CD14-positive monocyte (primary cell): ENCODE data around the gene COPB2. TPM values are rescaled to one million over a fixed set of nuclear protein-coding genes. Genes with fewer than 3 reads are reported as not detected.

Source experiments
- DNase-seq, 3 donors: peaks; one replicate each; pipeline ENCODE4 v3.0.0-alpha.2; 2011 to 2022
- H2AFZ ChIP-seq: 2 replicates; pipeline ENCODE4 v1.6.0; 2012; ENCODE audit warnings: mild to moderate bottlenecking, low read depth, low read length, inconsistent platforms; ENCODE audit not compliant: insufficient read depth, poor library complexity, severe bottlenecking
- H3K27ac ChIP-seq, 2 donors: 1 replicate in 1 of 2; 2 replicates in 1 of 2; pipeline ENCODE4 v1.5.1; 2012 to 2013; ENCODE audit warnings: low read length in 2 of 2, control low read depth in 1 of 2, inconsistent platforms in 1 of 2, low read depth in 1 of 2, mild to moderate bottlenecking in 1 of 2
- H3K27me3 ChIP-seq, 2 donors: one replicate each; pipeline versions ENCODE4 v1.6.0 to v1.6.1; 2011 to 2013; ENCODE audit warnings: low read length in 2 of 2; ENCODE audit not compliant: control insufficient read depth in 2 of 2, insufficient read depth in 2 of 2
- H3K36me3 ChIP-seq, 2 donors: replicated peaks in 1 of 2; 1 replicate in 1 of 2; 2 replicates in 1 of 2; pipeline versions ENCODE4 v1.5.1 to v1.6.1; 2012 to 2013; ENCODE audit warnings: low read length in 2 of 2, control low read depth in 1 of 2, inconsistent platforms in 1 of 2, mild to moderate bottlenecking in 1 of 2; ENCODE audit not compliant: insufficient read depth in 2 of 2, control insufficient read depth in 1 of 2
- H3K4me1 ChIP-seq, 2 donors: 1 replicate in 1 of 2; 2 replicates in 1 of 2; pipeline versions ENCODE4 v1.5.1 to v1.6.1; 2012 to 2013; ENCODE audit warnings: low read length in 2 of 2, control low read depth in 1 of 2, inconsistent platforms in 1 of 2, mild to moderate bottlenecking in 1 of 2, moderate library complexity in 1 of 2; ENCODE audit not compliant: insufficient read depth in 2 of 2, control insufficient read depth in 1 of 2
- H3K4me2 ChIP-seq: replicated peaks from 2 replicates; pipeline ENCODE3; 2012; ENCODE audit warnings: low read length, moderate library complexity, mild to moderate bottlenecking; ENCODE audit not compliant: poor library complexity, severe bottlenecking; ENCODE audit errors: extremely low read depth
- H3K4me3 ChIP-seq, 3 experiments: fragments of 200-600 bp in 1 of 3; sonication (generic) in 1 of 3; replicated peaks in 1 of 3; 1 replicate in 2 of 3; 2 replicates in 1 of 3; pipeline ENCODE4 v1.5.1; 2011 to 2013; ENCODE audit warnings: low read length in 3 of 3, mild to moderate bottlenecking in 3 of 3, control low read depth in 2 of 3, low read depth in 2 of 3, inconsistent platforms in 1 of 3, moderate library complexity in 1 of 3
- H3K79me2 ChIP-seq: 2 replicates; pipeline ENCODE4 v1.6.0; 2012; ENCODE audit warnings: mild to moderate bottlenecking, control low read depth, inconsistent platforms, low read length, moderate library complexity; ENCODE audit not compliant: insufficient read depth
- H3K9ac ChIP-seq: 2 replicates; pipeline ENCODE4 v1.6.0; 2017; ENCODE audit warnings: low read length, mild to moderate bottlenecking; ENCODE audit not compliant: insufficient read depth, poor library complexity, severe bottlenecking
- H3K9me3 ChIP-seq, 2 donors: replicated peaks in 1 of 2; 1 replicate in 1 of 2; 2 replicates in 1 of 2; pipeline versions ENCODE4 v1.5.1 to v1.6.1; 2012 to 2013; ENCODE audit warnings: low read length in 2 of 2, control low read depth in 1 of 2; ENCODE audit not compliant: control insufficient read depth in 1 of 2, insufficient read depth in 1 of 2
- H4K20me1 ChIP-seq: 2 replicates; pipeline ENCODE4 v1.6.0; 2012; ENCODE audit warnings: mild to moderate bottlenecking, low read length, control low read depth, moderate library complexity; ENCODE audit not compliant: insufficient read depth
- H3K27ac Mint-ChIP-seq, 7 donors: one replicate each; pipeline ENCODE4 v1.8.0; 2020; ENCODE audit warnings: mild to moderate bottlenecking in 7 of 7, mixed read lengths in 7 of 7, moderate library complexity in 6 of 7, inconsistent platforms in 2 of 7
- H3K27me3 Mint-ChIP-seq, 3 donors: one replicate each; pipeline ENCODE4 v1.8.0; 2021 to 2022; ENCODE audit warnings: low read depth in 3 of 3, mild to moderate bottlenecking in 3 of 3, mixed read lengths in 3 of 3, moderate library complexity in 3 of 3, inconsistent platforms in 1 of 3
- H3K36me3 Mint-ChIP-seq, 2 donors: one replicate each; pipeline ENCODE4 v1.8.0; 2020; ENCODE audit warnings: mixed read lengths in 2 of 2, inconsistent platforms in 1 of 2, mild to moderate bottlenecking in 1 of 2
- H3K4me1 Mint-ChIP-seq: one replicate; pipeline ENCODE4 v1.8.0; 2020; ENCODE audit warnings: mild to moderate bottlenecking, mixed read lengths
- H3K4me3 Mint-ChIP-seq, 2 donors: one replicate each; pipeline ENCODE4 v1.8.0; 2020; ENCODE audit warnings: mild to moderate bottlenecking in 2 of 2, mixed read lengths in 2 of 2, moderate library complexity in 1 of 2
- H3K9me3 Mint-ChIP-seq, 7 donors: one replicate each; pipeline ENCODE4 v1.8.0; 2020 to 2022; ENCODE audit warnings: mixed read lengths in 7 of 7, mild to moderate bottlenecking in 6 of 7, moderate library complexity in 6 of 7, inconsistent platforms in 2 of 7
- WGBS: methylation state at CpG from one replicate; pipeline ENCODE4 v1.1.5; 2013; ENCODE audit warnings: missing lambda C conversion rate; ENCODE audit not compliant: insufficient coverage; 5-methylcytosine and 5-hydroxymethylcytosine counted together
- intact Hi-C, 2 donors: fragments of 100-400 bp; cut with micrococcal nuclease; formaldehyde crosslinking; loops; one replicate each; pipeline versions ENCODE4 v1.15.0 to v1.15.1; 2023
- polyA plus RNA-seq, 3 donors: library from polyadenylated mRNA; depleted of rRNA in 1 of 3; unstranded in 2 of 3; stranded (reverse) in 1 of 3; fragments of 300-500 nt in 2 of 3; fragments of >200 nt in 1 of 3; fragmentation: Illumina TruSeq in 2 of 3; gene quantifications; 1 replicate in 2 of 3; 2 replicates in 1 of 3; pipeline ENCODE4 v1.2.3, GENCODE V29; 2012 to 2021
- TF ChIP-seq, protein P1 (sequence below): fragments of 200-600 bp; IDR thresholded peaks from one replicate; pipeline ENCODE4 v1.8.0; 2022; ENCODE audit warnings: antibody characterized with exemption, mild to moderate bottlenecking

Gene COPB2
- polyA plus RNA-seq, 3 donors = 22.6 to 95.6 (median 76.9) TPM

GRCh38 chr3:139418144-139418543 lies 28.7 kb upstream of the COPB2 start:
- H3K4me3 ChIP-seq = no peak overlapping the region
- intact Hi-C loops = no loop called here
- no peaks in the 10 kb centered on the region for H3K4me1 Mint-ChIP-seq
- H3K27me3 Mint-ChIP-seq = no peaks in the 10 kb centered on the region
- TF ChIP-seq, protein P1, sequence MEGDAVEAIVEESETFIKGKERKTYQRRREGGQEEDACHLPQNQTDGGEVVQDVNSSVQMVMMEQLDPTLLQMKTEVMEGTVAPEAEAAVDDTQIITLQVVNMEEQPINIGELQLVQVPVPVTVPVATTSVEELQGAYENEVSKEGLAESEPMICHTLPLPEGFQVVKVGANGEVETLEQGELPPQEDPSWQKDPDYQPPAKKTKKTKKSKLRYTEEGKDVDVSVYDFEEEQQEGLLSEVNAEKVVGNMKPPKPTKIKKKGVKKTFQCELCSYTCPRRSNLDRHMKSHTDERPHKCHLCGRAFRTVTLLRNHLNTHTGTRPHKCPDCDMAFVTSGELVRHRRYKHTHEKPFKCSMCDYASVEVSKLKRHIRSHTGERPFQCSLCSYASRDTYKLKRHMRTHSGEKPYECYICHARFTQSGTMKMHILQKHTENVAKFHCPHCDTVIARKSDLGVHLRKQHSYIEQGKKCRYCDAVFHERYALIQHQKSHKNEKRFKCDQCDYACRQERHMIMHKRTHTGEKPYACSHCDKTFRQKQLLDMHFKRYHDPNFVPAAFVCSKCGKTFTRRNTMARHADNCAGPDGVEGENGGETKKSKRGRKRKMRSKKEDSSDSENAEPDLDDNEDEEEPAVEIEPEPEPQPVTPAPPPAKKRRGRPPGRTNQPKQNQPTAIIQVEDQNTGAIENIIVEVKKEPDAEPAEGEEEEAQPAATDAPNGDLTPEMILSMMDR = no peak
- no peak for DNase-seq
- no peak overlapping the region for H2AFZ ChIP-seq
- no peaks in the 10 kb centered on the region for H3K4me1 ChIP-seq
- H3K4me2 ChIP-seq = no peak overlapping the region
- H3K36me3 ChIP-seq = no peaks in the 10 kb centered on the region
- no peak overlapping the region for H3K4me3 Mint-ChIP-seq
- H4K20me1 ChIP-seq = no peaks in the 10 kb centered on the region
- H3K27ac Mint-ChIP-seq = no peak overlapping the region
- peaks cover 15 to 26% (median 19%) of the 10 kb centered on the region in 7 donors for H3K9me3 Mint-ChIP-seq
- H3K36me3 Mint-ChIP-seq = peaks cover 2 to 3% of the 10 kb centered on the region in 2 donors
- WGBS = 100% methylated on average over 2 of the region's 2 CpGs
- H3K9me3 ChIP-seq = peaks cover 10 to 13% of the 10 kb centered on the region in 2 donors
- H3K27me3 ChIP-seq = no peaks in the 10 kb centered on the region
- no peaks in the 10 kb centered on the region for H3K79me2 ChIP-seq
- no peak overlapping the region for H3K9ac ChIP-seq
- no peak overlapping the region for H3K27ac ChIP-seq

DNA sequence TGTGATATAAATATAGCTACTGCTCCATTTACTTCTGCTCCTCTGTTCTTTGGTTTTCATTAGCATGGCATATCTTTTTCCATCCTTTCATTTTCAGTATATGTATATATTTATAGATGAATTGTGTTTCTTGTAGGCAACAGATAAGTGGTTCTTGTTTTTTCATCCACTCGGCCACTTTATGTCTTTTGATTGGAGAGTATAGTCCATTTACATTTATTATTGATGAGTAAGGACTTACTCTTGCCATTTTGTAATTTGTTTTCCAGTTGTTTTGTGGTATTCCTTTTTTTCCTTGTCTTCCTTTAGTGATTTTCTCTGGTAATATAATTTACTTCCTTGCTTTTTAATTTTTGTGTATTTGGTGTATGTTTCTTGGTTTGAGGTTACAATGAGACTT lies 26.8 kb upstream of the COPB2 start:
- H2AFZ ChIP-seq = no peak overlapping the region
- no peaks in the 10 kb centered on the region for H3K4me1 Mint-ChIP-seq

More for the DNA sequence above, 26.8 kb upstream of the COPB2 start:
- Mint-ChIP-seq H3K27me3 (no peaks in the 10 kb centered on the region), H3K36me3 (peaks cover 0 to 2% of the 10 kb centered on the region in 2 donors), H3K9me3 (peaks cover 17 to 43% (median 30%) of the 10 kb centered on the region in 7 donors), H3K27ac (no peak overlapping the region), H3K4me3 (no peak overlapping the region)
- TF ChIP-seq, protein P1 = no peak
- Histone ChIP-seq H3K36me3 (no peaks in the 10 kb centered on the region), H3K4me2 (no peak overlapping the region), H3K9ac (no peak overlapping the region), H3K27me3 (no peaks in the 10 kb centered on the region), H4K20me1 (no peaks in the 10 kb centered on the region), H3K9me3 (peaks cover 13 to 19% of the 10 kb centered on the region in 2 donors), H3K27ac (no peak overlapping the region), H3K4me3 (no peak overlapping the region), H3K79me2 (no peaks in the 10 kb centered on the region), H3K4me1 (no peaks in the 10 kb centered on the region)
- intact Hi-C loops = no loop called here
- no CpG with 5 or more reads among the region's 1 CpG for WGBS
- DNase-seq = no peak
